Measurements from ENCODE around the gene DDIT4L. TPM values are rescaled to one million over a fixed set of nuclear protein-coding genes. Genes with fewer than 3 reads are reported as not detected.
"Not testable (repeated sequence)": the region's sequence is repeated elsewhere in the genome, so short reads cannot be mapped to it uniquely, and the experiment has no call there.

DDIT4L gene
- total RNA-seq, 3 donors from 2014 or later (not counting 1 experiment from before 2014, with no cell fraction given): not detected

DNA sequence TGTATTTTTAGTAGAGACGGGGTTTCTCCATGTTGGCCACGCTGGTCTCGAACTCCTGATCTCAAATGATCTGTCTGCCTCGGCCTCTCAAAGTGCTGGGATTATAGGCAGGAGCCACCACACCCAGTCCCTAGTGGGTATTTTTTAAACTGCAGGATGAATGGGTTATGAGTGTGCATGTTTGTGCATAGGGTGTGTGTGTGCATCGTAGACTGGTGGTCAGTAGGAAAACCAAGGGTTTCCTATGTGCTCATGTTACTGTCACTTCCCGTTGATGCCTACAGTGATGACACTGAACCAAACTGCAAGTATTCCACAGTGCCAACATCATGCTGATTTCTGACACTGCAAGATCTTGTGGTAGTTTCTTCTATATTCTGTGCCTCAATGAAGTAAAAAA, 41.1 kb downstream of the DDIT4L start:
- Mint-ChIP-seq H3K4me1 (peaks cover 0 to 6% of the 10 kb centered on the region in 2 donors), H3K27me3 (ENCODE audit: low read depth in 2 of 2) (no peaks in the 10 kb centered on the region), H3K36me3 (no peaks in the 10 kb centered on the region), H3K9me3 (no peaks in the 10 kb centered on the region), H3K27ac (no peak overlapping the region), H3K4me3 (no peak overlapping the region)
- H3K36me3 ChIP-seq (ENCODE audit: control insufficient read depth, insufficient read depth, low read length): no peaks in the 10 kb centered on the region
- 86% methylated on average over 6 of the region's 6 CpGs for WGBS (ENCODE audit: insufficient coverage)
- intact Hi-C loops (cut with micrococcal nuclease): no loop called here
- no peaks in the 10 kb centered on the region for H3K27me3 ChIP-seq (ENCODE audit: control insufficient read depth, insufficient read depth, low read length)
- peaks cover 3% of the 10 kb centered on the region for H3K4me1 ChIP-seq (ENCODE audit: control insufficient read depth, insufficient read depth, low read length)
- ATAC-seq (no peak), DNase-seq (no peak)
- no peak overlapping the region for H3K27ac ChIP-seq (ENCODE audit: low read length)
- TF ChIP-seq, protein P1, sequence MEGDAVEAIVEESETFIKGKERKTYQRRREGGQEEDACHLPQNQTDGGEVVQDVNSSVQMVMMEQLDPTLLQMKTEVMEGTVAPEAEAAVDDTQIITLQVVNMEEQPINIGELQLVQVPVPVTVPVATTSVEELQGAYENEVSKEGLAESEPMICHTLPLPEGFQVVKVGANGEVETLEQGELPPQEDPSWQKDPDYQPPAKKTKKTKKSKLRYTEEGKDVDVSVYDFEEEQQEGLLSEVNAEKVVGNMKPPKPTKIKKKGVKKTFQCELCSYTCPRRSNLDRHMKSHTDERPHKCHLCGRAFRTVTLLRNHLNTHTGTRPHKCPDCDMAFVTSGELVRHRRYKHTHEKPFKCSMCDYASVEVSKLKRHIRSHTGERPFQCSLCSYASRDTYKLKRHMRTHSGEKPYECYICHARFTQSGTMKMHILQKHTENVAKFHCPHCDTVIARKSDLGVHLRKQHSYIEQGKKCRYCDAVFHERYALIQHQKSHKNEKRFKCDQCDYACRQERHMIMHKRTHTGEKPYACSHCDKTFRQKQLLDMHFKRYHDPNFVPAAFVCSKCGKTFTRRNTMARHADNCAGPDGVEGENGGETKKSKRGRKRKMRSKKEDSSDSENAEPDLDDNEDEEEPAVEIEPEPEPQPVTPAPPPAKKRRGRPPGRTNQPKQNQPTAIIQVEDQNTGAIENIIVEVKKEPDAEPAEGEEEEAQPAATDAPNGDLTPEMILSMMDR (IDR thresholded peaks at IDR 0.05): no peak
- H3K9me3 ChIP-seq (ENCODE audit: control insufficient read depth, insufficient read depth, low read length): no peaks in the 10 kb centered on the region
- H3K4me3 ChIP-seq (ENCODE audit: low read length): no peak overlapping the region

DNA sequence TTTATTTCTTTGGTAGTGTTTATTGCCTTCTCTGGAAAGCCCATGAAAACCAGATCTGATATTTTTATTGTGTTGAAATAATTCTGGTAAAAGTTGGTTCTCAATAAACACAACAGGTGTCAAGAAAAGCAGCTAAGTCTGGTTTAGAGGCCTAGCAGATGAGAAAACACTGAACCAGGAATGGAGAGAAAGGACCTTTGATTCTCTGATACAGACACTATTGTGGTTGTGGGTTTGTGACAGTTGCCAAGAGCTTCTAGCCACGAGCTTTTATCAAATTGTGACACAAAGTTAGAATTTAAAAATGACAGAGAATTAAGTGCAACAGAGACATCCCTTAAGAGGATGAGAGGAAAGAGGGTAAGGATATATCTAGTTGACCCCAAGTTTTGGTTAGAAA, 42.6 kb downstream of the DDIT4L start:
- peaks cover 0 to 6% of the 10 kb centered on the region in 2 donors for H3K4me1 Mint-ChIP-seq
- no peak overlapping the region for H3K27ac Mint-ChIP-seq
- Histone ChIP-seq H3K36me3 (ENCODE audit: control insufficient read depth, insufficient read depth, low read length) (no peaks in the 10 kb centered on the region), H3K4me1 (ENCODE audit: control insufficient read depth, insufficient read depth, low read length) (peaks cover 3% of the 10 kb centered on the region), H3K27ac (ENCODE audit: low read length) (no peak overlapping the region), H3K27me3 (ENCODE audit: control insufficient read depth, insufficient read depth, low read length) (no peaks in the 10 kb centered on the region), H3K4me3 (ENCODE audit: low read length) (no peak overlapping the region), H3K9me3 (ENCODE audit: control insufficient read depth, insufficient read depth, low read length) (no peaks in the 10 kb centered on the region)
- DNase-seq: no peak
- TF ChIP-seq, protein P1 (IDR thresholded peaks at IDR 0.05): no peak
- H3K9me3 Mint-ChIP-seq: no peaks in the 10 kb centered on the region
- no peak overlapping the region for H3K4me3 Mint-ChIP-seq
- no peaks in the 10 kb centered on the region for H3K27me3 Mint-ChIP-seq (ENCODE audit: low read depth in 2 of 2)
- intact Hi-C loops (cut with micrococcal nuclease): no loop called here
- 8% methylated on average over 1 of the region's 1 CpG for WGBS (ENCODE audit: insufficient coverage)
- ATAC-seq: no peak
- H3K36me3 Mint-ChIP-seq: no peaks in the 10 kb centered on the region

DNA sequence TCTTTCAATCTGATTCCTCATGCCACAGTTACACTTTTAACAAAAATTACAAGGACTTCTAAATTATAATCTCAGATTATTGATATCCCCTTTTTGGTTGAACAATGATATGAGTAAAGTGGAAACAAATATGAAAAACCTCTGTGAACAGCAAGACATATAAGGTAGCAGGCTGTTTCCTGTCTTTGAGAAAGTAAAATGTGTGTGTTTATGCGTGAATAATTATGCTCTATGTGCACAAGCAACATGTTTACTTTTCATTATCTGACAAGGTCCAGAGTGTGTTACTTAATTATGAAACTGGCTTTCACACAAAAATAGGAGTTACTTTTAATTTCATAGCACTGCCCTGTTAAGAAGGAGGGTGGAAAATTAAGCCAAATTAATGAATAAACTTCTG, 43.1 kb downstream of the DDIT4L start:
- Mint-ChIP-seq H3K27me3 (ENCODE audit: low read depth in 2 of 2) (no peaks in the 10 kb centered on the region), H3K9me3 (no peaks in the 10 kb centered on the region), H3K27ac (no peak overlapping the region), H3K4me3 (no peak overlapping the region), H3K4me1 (peaks cover 0 to 6% of the 10 kb centered on the region in 2 donors), H3K36me3 (no peaks in the 10 kb centered on the region)
- Histone ChIP-seq H3K27me3 (ENCODE audit: control insufficient read depth, insufficient read depth, low read length) (no peaks in the 10 kb centered on the region), H3K36me3 (ENCODE audit: control insufficient read depth, insufficient read depth, low read length) (no peaks in the 10 kb centered on the region), H3K4me3 (ENCODE audit: low read length) (no peak overlapping the region), H3K9me3 (ENCODE audit: control insufficient read depth, insufficient read depth, low read length) (no peaks in the 10 kb centered on the region), H3K27ac (ENCODE audit: low read length) (no peak overlapping the region), H3K4me1 (ENCODE audit: control insufficient read depth, insufficient read depth, low read length) (peaks cover 3% of the 10 kb centered on the region)
- intact Hi-C loops (cut with micrococcal nuclease): no loop called here
- no peak for DNase-seq
- peak in 1 of 3 donors; percentile 17 for ATAC-seq
- WGBS (ENCODE audit: insufficient coverage): no CpG with 5 or more reads among the region's 1 CpG
- TF ChIP-seq, protein P1 (IDR thresholded peaks at IDR 0.05): no peak

DNA sequence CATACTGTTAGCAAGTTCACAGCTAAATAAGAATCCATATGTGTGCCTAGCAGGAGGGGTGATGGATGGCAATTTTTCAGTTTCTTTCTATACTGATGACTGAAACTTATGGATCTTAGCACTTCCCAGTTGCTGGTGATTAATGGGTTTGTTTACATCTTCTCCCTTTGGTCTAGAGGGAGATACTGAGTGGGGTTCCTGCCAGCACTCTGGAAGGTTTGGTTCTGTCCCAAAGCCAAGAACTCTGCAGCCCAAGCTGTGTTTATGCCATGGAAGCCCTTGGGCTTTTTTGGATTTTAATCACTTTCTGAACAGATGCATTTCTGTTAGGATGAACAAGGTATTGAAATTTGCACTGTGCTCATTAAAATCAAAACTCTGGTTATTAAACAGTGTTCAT, 43.5 kb downstream of the DDIT4L start:
- no peak for DNase-seq
- intact Hi-C loops (cut with micrococcal nuclease): no loop called here
- Histone ChIP-seq H3K9me3 (ENCODE audit: control insufficient read depth, insufficient read depth, low read length) (no peaks in the 10 kb centered on the region), H3K4me3 (ENCODE audit: low read length) (no peak overlapping the region), H3K27me3 (ENCODE audit: control insufficient read depth, insufficient read depth, low read length) (no peaks in the 10 kb centered on the region), H3K4me1 (ENCODE audit: control insufficient read depth, insufficient read depth, low read length) (peaks cover 3% of the 10 kb centered on the region), H3K36me3 (ENCODE audit: control insufficient read depth, insufficient read depth, low read length) (no peaks in the 10 kb centered on the region), H3K27ac (ENCODE audit: low read length) (no peak overlapping the region)
- ATAC-seq: no peak
- H3K27ac Mint-ChIP-seq: no peak overlapping the region
- TF ChIP-seq, protein P1 (IDR thresholded peaks at IDR 0.05): no peak
- H3K36me3 Mint-ChIP-seq: no peaks in the 10 kb centered on the region
- H3K4me3 Mint-ChIP-seq: no peak overlapping the region
- no peaks in the 10 kb centered on the region for H3K9me3 Mint-ChIP-seq
- peaks cover 0 to 6% of the 10 kb centered on the region in 2 donors for H3K4me1 Mint-ChIP-seq
- no peaks in the 10 kb centered on the region for H3K27me3 Mint-ChIP-seq (ENCODE audit: low read depth in 2 of 2)

DNA sequence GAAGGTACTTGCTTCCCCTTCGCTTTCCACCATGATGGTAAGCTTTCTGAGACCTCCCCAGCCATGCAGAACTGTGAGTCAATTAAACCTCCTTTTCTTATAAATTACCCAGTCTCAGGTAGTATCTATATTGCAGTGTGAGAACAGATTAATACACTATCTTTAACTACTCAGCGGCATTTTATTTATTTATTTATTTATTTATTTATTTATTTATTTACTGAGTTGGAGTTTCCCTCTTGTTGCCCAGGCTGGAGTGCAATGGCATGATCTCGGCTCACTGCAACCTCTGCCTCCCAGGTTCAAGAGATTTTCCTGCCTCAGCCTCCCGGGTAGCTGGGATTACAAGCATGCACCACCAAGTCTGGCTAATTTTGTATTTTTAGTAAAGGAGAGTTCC, 52.9 kb downstream of the DDIT4L start:
- DNase-seq; H3K4me1 Mint-ChIP-seq; H3K36me3 ChIP-seq (ENCODE audit: control insufficient read depth, insufficient read depth, low read length); intact Hi-C loops (cut with micrococcal nuclease); H3K9me3 ChIP-seq (ENCODE audit: control insufficient read depth, insufficient read depth, low read length); H3K4me3 Mint-ChIP-seq; H3K27ac ChIP-seq (ENCODE audit: low read length); H3K9me3 Mint-ChIP-seq; H3K4me1 ChIP-seq (ENCODE audit: control insufficient read depth, insufficient read depth, low read length); ATAC-seq; H3K4me3 ChIP-seq (ENCODE audit: low read length); H3K27me3 ChIP-seq (ENCODE audit: control insufficient read depth, insufficient read depth, low read length); H3K27me3 Mint-ChIP-seq (ENCODE audit: low read depth in 2 of 2); H3K27ac Mint-ChIP-seq: not testable (repeated sequence)
- H3K36me3 Mint-ChIP-seq: peaks cover 14% of the 10 kb centered on the region
- 94% methylated on average over 3 of the region's 4 CpGs for WGBS (ENCODE audit: insufficient coverage)
